Activated CD4-positive, alpha-beta T cell treated with anti-CD3 and anti-CD28 coated beads for 1 hour (primary cell): Measurements from ENCODE around the gene E2F2.

Source experiments
- DNase-seq: peaks from one replicate; pipeline ENCODE4 v3.0.0-alpha.2; 2020

Gene E2F2

DNA sequence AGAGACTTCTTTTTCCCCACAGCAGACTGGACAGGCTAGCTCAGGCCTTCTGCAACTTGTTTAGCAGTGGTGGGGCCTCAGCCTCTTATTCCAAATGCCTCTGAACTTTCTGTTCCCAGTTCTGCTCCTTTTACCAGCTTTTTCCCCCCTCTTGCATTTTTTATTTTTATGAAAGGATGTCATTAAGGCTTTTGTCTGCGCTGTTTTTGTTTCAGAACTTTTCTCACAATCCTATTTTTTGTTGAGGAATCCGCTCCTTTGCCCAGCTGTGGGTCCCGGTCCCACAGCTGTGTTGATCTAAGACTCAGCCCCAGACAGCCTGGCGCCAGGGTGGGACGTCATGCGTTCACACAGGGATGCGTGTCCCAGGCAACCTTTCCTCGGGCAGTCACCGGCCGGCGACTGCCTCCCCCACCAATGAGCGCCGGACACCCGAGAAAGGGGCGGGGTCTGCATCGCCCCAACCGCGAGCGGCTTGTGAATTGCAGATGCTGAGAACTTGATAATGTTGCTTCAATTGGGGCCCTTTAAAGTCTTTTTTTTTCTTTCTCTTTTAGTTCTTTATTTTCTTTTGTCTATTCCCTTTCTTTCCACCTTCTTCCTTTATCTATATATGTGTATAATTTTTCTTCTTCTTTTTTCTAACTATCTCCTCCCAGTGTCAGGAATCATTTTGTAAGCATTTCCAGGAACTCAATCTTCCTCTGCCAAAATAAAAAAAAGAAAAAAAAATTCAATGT, 31.3 kb upstream of the E2F2 start:
- DNase-seq: no peak

DNA sequence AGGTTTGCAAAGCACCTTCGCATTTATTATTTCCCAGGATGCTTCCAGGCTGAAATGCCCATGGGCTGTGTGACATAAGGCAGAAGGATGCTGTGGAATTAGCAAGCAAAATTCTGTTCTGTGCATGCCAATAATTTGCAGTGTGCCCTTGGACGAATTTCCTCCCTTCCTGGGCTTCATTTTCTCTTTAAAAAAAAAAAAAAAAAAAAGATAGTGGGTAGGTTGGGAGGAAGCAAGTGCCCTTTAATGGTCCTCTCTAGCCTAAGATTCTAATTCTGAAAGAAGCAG, 30.7 kb upstream of the E2F2 start:
- DNase-seq: no peak

DNA sequence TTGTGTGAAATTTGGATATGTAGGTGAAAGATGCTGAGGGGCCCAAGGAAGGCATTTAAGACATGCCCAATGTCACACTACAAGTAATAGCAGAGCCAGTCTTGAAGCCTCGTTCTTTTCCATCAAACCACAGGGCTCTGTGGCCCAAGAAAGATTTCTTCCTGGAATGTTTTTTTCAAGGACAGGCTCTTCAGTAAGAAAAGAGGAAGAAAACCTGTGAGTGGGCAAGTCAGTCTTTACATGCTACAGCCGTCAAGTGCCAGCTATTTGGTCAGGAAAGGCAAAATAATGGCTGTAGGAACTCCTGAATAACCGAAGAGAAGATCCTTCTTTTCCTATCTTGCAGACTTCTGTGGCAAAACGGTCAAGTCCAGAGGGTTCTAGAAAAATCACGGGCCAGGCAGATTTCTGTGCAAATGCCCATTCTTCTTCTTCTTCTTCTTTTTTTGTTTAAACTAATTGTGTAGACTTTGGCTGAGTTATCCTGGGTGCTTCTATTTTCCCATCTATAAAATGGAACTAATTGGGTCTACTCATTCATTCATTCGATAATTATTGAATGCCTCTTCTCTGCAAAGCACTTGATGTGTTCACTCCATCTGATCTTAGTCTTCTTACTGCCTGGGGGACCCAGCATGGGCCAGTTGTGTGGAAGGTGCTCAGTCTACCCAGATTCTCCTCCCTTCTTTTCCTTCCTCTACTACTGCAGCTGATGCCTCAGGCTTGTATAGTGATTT, 30.2 kb upstream of the E2F2 start:
- DNase-seq: no peak

DNA sequence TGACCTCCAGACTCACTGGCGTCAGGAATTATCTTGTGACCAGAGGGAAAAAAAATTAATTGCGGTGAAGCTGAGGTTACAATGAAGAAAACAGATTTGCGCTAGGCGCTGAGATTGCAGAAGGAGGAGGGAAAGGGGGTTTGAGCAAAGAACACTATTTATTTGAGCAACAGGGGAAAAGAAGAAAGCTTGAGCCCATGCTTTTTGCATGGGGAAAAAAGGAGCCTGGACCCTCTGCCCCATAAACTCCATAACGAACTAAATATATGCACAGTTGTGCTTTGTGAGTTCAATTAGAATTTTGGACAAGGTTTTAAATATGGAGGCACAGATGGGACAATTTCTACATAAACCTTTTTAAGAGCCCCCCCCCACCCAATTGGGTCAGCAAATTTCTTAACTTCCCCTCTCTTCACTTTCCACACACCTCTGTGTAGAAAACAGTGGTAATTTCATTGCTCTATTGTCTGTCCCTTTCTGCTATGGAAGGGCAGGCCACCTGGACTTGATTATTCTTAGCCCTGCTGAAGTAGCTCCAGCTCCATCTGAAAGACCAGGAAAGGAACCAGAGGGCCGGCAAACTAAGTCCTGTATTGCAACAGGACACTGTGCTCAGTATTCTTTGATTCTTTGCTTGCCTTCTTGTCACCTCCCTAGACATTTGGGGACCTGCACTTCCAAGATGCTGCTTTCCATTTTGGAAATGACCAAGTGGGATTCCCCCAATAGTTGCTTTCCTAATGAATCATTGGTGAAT, 29.1 kb upstream of the E2F2 start:
- no peak for DNase-seq

DNA sequence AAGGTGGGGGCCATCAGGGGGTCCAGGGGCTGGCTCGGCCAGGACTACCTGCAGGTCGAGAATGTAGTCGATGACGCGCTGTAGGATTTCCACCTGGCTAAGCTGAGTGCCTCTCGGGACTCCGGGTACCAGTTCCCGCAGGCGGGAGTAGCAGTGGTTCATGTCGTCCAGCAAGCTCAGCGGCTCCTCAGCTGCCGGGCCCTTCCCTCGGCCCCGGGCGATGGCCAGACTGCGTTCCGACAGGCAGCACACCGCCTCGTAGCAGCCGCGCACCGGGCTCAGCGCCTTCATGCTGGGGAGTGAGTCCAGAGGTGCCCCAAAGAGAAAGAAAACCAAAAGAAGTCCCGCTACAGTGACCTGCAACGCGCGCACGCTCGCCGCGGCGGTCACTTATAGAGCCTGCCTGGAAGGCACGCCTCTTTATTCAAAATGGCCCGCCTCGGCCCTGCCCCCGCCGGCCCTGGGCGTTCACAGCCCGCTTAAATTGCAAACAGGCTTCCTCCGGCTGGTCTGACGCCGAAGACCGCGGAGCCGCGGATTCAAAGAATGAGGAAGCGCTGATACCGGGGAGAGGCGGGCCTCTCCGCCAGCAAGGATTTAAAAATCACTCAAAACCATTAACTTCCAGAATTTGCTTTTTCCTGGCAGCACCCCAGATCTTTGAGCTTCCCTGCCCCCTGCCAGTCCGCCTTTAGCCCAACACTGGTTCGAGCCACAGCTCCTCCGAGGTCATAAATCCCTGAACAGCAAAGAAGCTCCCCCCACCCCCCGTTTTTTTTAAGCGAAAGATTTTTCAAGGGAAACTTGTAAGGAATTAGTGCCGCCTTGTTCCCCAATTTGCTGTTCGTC, 28.3 kb upstream of the E2F2 start, which contains the start of gene ID3:
Gene ID3, minus strand, starts transcription at position 366 of the 849 bp plus-strand sequence. Its CDS starts 75 bp downstream, at position 291.
- DNase-seq: peak; percentile 85

DNA sequence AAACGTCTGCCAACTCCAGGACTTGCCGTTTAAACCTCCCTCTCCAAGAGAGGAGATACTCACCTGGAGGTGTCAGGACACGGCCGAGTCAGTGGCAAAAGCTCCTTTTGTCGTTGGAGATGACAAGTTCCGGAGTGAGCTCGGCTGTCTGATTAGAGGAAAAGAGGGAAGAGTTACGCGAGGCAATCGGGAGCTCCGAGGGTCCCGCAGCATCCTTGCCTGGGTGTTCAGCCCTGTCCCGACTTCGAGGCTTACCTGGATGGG, 27.8 kb upstream of the E2F2 start:
- no peak for DNase-seq

DNA sequence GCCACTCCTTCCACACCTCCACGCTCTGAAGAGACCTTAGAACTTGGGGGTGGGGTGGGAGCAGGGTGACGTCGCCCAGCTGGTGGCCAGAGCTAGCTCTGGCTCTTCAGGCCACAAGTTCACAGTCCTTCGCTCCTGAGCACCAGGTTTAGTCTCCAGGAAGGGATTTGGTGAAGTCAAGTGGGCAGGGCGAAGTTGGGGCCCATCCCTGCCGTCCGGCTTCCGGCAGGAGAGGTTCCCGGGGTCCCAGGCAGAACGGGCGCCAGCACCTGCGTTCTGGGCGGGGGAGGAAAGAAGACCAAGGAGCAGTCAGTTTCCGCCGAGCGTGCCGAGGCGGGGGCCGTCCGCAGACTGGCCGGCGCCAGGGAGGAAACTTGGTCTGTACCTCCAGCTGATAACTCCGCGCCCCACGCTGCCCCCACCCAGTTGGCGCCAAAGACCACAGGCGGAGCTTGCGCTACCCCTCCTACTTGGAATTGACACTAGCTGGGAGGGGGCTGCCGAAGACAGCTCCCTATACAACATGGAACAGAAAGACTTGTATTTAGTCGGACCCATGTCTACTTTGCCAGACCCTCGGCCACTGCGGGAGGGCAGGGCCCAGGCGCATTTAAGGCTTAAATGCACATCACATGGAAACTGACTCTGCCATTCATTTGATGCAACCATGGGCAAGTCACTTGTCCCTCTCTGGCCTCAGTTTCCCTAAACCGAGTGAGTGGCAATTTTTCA, 27.3 kb upstream of the E2F2 start:
- DNase-seq: no peak

DNA sequence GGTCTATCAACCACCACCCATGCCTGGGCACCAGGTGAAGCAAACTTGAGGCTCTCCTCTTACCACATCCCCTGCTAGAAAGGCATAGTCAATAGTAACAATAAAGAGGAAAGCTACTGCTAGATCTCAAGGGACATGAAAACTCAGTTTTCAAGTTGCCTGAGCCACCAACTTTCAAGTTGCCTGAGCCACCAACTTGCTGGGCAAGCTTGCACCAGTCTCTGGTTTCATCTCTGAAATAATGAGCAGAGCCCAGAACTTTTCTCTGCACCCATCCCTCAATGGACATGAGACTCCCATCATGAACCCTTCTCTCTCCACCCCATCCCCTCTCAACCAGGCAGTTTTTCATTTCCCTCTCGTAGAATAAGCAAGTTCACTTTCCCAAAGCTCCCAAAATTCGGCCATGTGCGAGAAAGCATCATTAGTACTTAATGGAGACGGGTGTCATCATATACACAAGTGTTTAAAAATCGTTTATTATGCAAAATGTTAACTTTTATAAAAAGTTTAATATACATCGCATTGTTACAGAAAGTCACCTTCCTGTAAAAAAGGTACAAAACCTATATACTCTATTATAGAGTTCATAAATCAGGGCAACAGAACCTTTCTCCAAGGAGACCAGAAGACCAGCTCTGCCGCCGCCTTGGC, 26.6 kb upstream of the E2F2 start:
- no peak for DNase-seq

DNA sequence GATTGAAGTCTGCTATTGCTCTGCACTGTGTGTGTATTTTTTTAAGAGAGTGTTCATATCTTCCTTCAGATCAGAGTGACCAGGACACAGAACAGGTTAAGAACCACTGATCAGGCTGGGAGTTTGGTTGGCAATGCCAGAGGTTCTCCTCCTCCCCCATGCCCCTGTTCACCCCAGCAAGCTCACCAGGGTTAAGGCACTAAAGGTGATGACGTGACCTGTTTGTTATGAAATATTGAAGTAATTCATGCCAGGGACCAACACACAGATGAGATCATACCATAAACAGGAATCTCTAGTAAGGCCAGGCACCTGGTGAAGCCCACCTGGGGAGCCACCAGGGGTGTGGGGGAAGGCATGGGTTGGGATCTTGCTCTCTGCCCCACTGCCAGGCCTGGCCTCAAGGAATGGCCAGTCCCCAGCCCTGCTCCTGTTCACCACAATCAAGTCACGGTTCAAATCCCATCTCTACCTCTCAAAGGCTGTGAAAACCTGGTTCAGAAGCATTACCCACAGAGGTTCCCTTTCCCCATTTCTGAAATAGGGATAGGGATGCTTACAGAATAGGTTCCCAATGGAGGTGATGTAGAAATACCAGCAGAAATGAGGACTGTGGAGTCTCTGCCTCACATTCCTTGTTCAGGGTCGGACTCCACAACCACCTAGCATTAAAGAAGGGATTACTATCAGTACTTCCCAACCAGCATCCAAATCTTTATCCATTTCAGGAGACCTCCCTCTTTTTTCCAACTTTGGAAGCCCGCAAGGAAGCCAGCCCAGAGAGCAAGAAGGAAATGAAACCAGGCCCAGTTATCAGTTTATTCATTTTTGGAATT, 25.8 kb upstream of the E2F2 start:
- DNase-seq: no peak

DNA sequence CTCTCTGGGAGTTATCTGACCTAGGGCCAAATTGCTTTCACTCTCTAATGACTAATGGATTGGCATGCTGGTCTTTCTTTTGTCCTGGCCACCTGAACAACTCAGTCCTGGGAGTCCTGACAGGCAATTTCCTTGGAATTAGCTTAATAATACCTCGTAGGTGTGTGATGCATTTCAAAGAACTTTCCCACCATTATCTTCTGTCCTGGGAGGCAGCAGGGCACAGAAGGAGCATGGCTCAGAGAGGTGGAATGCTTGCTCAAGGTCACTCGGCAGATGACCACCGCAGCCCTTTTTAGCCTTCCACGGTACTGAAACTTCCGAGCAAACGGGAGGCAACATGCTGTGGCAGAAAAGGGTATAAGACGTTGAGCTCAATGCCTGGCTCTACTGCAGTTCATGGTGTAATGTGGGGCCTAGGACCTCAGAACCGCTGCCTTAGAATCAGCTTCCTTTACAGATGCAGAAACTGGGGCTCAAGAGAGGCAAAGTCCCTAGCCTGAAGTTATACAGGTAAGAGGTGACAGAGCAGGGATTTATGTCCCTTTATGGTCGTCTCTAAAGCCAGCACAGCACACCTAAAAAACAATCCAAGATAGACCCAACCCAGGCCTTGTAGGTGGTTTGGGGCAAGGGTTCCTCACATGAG, 25.1 kb upstream of the E2F2 start:
- no peak for DNase-seq

DNA sequence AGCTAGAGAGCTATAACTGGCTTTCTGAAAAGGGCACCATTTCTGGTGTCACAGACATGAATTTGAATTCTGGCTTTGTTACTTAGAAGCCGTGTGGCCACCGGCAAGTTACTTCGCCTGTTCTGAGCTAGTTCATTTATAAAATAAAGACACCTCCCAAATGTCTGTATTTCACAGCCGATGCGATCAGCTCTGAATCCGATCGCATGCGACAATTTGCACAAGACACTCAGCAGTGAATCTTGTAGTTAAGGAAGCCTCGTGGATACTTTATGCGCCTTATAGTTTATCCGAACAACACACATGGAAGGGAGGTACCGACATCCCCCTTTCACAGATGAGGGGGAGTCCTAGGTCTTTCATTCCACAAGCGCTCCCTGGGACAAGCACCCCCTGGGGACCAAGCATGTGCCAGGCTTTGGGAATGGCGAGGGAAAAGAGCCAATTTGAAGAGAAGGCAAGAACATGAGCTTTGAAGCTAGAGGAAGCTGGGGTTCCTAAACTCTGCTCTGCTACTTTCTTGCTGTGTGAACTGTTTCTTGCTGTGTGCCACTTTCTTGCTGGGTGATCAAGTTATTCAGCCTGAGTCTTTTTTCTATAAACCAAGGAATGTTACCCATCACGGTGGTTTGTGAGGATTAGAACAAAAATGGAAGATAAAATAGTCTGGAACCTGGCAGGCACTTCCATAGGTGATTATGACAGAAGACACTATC, 24.4 kb upstream of the E2F2 start:
- DNase-seq: no peak

DNA sequence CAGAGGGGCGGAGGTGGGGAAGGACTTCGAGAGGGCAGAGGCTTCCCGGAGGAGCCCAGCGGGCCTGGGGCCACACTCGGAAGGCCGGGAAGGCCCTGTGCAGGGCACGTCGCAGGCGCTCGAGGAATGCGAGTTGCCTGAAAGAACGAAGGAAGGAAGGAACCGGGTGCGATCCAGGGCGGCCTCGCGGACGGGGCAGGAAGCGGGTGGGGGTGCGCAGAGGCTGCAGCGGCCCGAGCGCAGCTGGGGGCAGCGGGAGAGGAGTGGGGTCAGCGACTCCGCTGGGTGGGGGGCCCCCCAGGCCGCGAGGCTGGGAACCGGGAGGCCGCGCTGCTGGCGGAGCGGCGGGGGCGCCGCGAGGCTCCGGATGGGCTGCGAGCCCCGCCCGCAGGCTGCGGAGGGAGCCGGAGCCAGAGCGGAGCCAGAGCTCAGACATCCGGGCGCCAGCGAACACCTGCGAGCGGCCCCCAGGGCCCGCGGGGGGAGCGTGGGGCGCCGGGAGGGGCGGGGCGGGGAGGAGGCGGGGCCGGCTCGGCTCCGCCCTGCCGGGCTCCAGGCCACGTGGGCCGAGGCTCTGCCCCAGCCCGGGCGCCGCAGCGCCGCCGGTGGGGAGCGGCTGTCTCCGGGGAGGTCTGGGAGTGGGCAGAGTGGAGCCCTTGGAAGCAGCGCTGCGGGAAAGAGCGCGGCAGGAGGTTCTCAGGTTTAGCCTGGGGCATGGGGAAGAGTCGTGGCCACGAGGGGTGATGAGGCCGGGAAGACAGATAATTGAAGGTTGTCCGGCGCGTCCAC, 23.6 kb upstream of the E2F2 start:
- peak; percentile 80 for DNase-seq

DNA sequence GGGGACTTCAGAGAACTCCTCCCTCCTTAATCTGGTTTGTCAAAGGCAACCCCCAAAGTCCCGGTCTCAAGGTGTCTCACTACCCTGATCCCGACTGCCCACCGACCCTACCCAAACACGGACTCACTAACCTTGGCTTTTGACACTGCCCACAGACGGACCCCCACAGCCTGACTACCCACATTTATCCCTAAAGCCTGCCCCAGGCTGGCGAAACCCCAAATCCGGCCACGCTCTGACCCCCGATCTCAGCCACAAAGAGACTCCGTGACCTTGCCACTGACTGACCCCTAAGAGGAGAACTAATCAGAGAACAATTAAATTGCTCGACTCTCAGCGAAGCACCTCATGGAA, 23.1 kb upstream of the E2F2 start:
- DNase-seq: no peak

DNA sequence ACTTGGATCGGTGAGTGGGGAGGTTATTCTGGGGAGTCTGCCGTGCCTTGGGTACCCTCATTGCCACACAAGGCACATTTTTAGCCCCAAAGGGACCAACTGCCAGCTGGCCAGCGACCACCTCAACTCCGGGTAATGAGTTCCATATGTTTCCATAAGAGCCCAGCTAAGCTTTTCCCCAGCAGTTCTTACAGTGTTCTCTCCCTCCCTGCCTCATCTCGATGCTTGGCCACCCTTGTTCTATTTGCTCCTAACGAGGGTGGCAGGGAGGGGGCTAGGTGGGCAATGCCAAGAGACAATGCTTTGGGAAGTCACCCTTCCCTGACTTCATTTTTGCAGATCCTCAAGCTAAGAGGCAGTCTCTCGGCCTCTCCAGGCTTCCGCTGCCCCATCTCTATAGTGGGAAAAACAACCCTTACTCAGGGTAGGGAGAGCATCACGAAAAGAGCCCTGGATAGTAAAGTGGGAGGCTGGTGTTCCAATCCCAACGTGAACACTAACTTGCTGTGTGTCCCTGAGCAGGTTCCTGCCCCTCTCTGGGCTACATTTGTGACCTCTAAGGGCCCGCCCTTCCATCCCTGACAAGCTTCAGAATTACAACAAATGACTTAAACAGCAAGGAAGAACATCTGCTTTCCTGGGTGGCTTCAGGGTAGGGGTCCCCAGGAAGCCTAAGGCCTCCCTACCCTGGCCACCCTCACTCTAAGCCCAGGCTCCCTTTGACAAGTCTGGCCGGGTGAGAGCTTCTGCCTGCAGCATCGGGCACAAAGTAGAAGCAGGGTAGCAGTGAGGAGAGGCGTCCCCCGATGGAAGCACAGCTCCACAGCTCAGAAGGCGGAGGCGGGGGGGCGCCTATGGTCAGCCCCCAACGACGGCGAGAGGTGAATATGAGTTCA, 22.4 kb upstream of the E2F2 start:
- no peak for DNase-seq

DNA sequence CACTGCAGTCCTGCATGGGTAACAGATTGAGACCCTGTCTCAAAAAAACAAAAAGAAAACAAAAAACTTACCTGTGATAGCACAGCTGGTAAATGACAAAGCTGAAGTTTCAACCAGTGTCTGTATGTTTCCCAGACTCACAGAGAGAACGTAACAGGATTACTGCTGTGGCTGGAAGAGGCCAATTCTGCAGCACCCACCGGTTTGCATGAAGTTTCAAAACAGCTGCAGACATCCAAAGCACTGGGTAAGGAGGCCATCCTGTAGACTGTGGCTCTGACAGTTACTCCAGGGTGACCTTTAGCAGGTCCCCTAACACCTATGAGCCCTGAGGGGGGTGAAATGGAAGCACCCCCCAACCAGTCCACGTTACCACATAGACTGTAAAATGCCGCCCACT, 20.8 kb upstream of the E2F2 start:
- DNase-seq: no peak

DNA sequence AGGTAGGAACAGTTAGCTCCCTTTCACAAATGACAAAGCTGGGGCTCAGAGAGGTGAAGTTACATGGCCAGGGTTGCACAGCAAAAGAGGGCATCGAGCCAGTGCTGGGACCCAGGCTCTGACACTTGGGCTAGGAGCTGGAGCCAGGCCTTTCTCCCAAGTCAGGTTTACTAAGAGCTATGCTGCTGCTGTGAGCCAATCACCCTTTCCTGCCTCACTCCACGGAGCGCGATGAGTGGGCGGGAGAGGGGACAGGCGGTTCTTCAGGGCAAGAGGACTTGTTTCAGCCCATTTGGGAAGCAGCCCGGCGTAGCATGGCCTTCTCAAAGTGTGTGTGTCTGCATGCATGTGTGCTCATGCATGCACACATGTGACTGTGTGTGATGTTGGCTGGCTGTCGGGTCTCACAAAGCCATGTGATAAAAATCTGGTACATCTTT, 17.7 kb upstream of the E2F2 start:
- DNase-seq: no peak

DNA sequence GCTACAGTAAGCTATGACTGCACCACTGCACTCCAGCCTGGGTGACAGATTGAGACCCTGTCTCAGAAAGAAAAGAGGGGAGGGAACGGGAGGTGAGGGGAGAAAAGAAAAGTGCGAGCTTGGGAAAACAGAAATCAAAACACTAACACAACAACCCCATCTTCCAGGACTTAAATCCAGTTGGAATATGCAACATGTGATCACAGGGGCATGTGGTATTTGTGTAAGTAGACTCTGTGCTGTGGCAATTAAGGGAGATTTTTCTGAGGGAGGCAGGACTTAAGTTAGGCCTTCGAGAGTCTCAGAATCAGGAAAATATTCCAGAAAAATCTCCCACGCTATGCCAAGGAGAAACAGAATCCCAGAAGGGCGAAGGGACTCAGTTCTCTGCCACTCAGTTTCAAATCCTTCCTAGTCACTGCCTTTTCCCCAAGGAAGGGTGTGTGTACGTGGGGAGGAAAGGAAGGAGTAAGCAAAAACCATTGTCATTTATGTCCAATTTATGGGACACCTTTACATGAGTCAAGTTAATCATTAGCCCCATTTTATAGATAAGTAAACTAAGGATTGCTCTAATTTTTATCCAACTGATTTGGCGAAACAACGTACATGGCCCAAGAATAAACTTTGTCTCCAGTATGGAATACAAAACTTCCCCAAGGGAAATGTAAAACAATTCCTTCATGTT, 16.0 kb upstream of the E2F2 start:
- DNase-seq: no peak
